HG02588 (cell line): Measurements from ENCODE around the gene UMAD1.

ENCODE experiments used
- ATAC-seq: cut with Tn5 transposase; IDR thresholded peaks from one replicate; pipeline ENCODE4 v1.9.1; 2021; ENCODE audit warnings: mild to moderate bottlenecking, moderate library complexity; ENCODE audit not compliant: unreplicated experiment

Gene UMAD1

GRCh38 chr7:7688310-7688709, 47.8 kb downstream of the UMAD1 start:
- no peak for ATAC-seq

- ATAC-seq = no peak
Observed at GRCh38 chr7:7688956-7689355, 48.4 kb downstream of the UMAD1 start.

- no peak for ATAC-seq
Observed at GRCh38 chr7:7693881-7694280, 53.3 kb downstream of the UMAD1 start.

- no peak for ATAC-seq
Observed at GRCh38 chr7:7694542-7694941, 54.0 kb downstream of the UMAD1 start.

- no peak for ATAC-seq
Observed at GRCh38 chr7:7695111-7695817, 54.7 kb downstream of the UMAD1 start.

- ATAC-seq = no peak
Observed at GRCh38 chr7:7696458-7697119, 56.0 kb downstream of the UMAD1 start.

- no peak for ATAC-seq
Observed at GRCh38 chr7:7698930-7699329, 58.4 kb downstream of the UMAD1 start.

- no peak for ATAC-seq
Observed at GRCh38 chr7:7699380-7699779, 58.8 kb downstream of the UMAD1 start.

GRCh38 chr7:7699970-7700369, 59.4 kb downstream of the UMAD1 start:
- ATAC-seq = no peak

GRCh38 chr7:7701527-7701926, 61.0 kb downstream of the UMAD1 start:
- ATAC-seq = no peak

GRCh38 chr7:7702826-7703225, 62.3 kb downstream of the UMAD1 start:
- no peak for ATAC-seq

- no peak for ATAC-seq
Observed at GRCh38 chr7:7703427-7703826, 62.9 kb downstream of the UMAD1 start.

GRCh38 chr7:7704867-7705266, 64.3 kb downstream of the UMAD1 start:
- no peak for ATAC-seq

- ATAC-seq = no peak
Observed at GRCh38 chr7:7705318-7705717, 64.8 kb downstream of the UMAD1 start.

- no peak for ATAC-seq
Observed at GRCh38 chr7:7706101-7706511, 65.6 kb downstream of the UMAD1 start.

GRCh38 chr7:7706556-7707172, 66.1 kb downstream of the UMAD1 start:
- ATAC-seq = no peak

- no peak for ATAC-seq
Observed at GRCh38 chr7:7707246-7707645, 66.7 kb downstream of the UMAD1 start.

GRCh38 chr7:7707806-7708205, 67.3 kb downstream of the UMAD1 start:
- no peak for ATAC-seq

- no peak for ATAC-seq
Observed at GRCh38 chr7:7709291-7709690, 68.7 kb downstream of the UMAD1 start.

GRCh38 chr7:7710469-7710868, 69.9 kb downstream of the UMAD1 start:
- ATAC-seq = no peak

- ATAC-seq = no peak
Observed at GRCh38 chr7:7713730-7714129, 73.2 kb downstream of the UMAD1 start.

GRCh38 chr7:7718492-7718891, 77.9 kb downstream of the UMAD1 start, which contains the start of gene RPA3:
TSS of gene RPA3 (minus strand) at chr7:7718607. CDS start at chr7:7640418, 78,189 bp downstream.
- no peak for ATAC-seq
